GM19395 (cell line): Measurements from ENCODE around the gene CHADL.

ENCODE experiments used
- ATAC-seq: cut with Tn5 transposase; IDR thresholded peaks from one replicate; pipeline ENCODE4 v1.9.1; 2021; ENCODE audit warnings: mild to moderate bottlenecking, moderate library complexity; ENCODE audit not compliant: unreplicated experiment

Gene CHADL

GRCh38 chr22:41256254-41257253 lies 15.8 kb upstream of the CHADL start:
- no peak for ATAC-seq

- ATAC-seq = no peak
Measured at GRCh38 chr22:41254230-41254629, 13.5 kb upstream of the CHADL start.

- ATAC-seq = no peak
Measured at GRCh38 chr22:41252365-41252764, 11.6 kb upstream of the CHADL start.

GRCh38 chr22:41250127-41250526 lies 9.4 kb upstream of the CHADL start:
- no peak for ATAC-seq

- no peak for ATAC-seq
Measured at GRCh38 chr22:41249442-41249841, 8.7 kb upstream of the CHADL start.

GRCh38 chr22:41248758-41249157 lies 8.0 kb upstream of the CHADL start:
- no peak for ATAC-seq

GRCh38 chr22:41248314-41248713 lies 7.6 kb upstream of the CHADL start:
- no peak for ATAC-seq

GRCh38 chr22:41247703-41248102 lies 7.0 kb upstream of the CHADL start:
- ATAC-seq = no peak

GRCh38 chr22:41245917-41246499 lies 5.3 kb upstream of the CHADL start:
- no peak for ATAC-seq

- no peak for ATAC-seq
Measured at GRCh38 chr22:41243361-41243760, 2.6 kb upstream of the CHADL start.

- ATAC-seq = no peak
Measured at GRCh38 chr22:41242396-41243117, 1.8 kb upstream of the CHADL start.

- no peak for ATAC-seq
Measured at GRCh38 chr22:41241133-41241676, 474 bp upstream of the CHADL start.

- ATAC-seq = no peak
Measured at GRCh38 chr22:41239443-41240128, 1.1 kb downstream of the CHADL start.

GRCh38 chr22:41238570-41239442 lies 1.9 kb downstream of the CHADL start:
- no peak for ATAC-seq

- peak; percentile 76 for ATAC-seq
Measured at GRCh38 chr22:41237707-41238569, 2.8 kb downstream of the CHADL start.

- ATAC-seq = no peak
Measured at GRCh38 chr22:41237036-41237706, 3.6 kb downstream of the CHADL start.

GRCh38 chr22:41234815-41235695 lies 5.7 kb downstream of the CHADL start:
- no peak for ATAC-seq
